HG02938 (cell line): ENCODE results near the gene STAT5B.
"Not testable (repeated sequence)": the region's sequence is repeated elsewhere in the genome, so short reads cannot be mapped to it uniquely, and the experiment has no call there.

Source experiments
- ATAC-seq: cut with Tn5 transposase; IDR thresholded peaks from one replicate; pipeline ENCODE4 v1.9.1; 2021; ENCODE audit warnings: mild to moderate bottlenecking, moderate library complexity; ENCODE audit not compliant: unreplicated experiment

Gene STAT5B

GRCh38 chr17:42271006-42271778 lies 5.0 kb downstream of the STAT5B start:
- no peak for ATAC-seq

- no peak for ATAC-seq
Measured at GRCh38 chr17:42270596-42270995, 5.6 kb downstream of the STAT5B start.

GRCh38 chr17:42270170-42270535 lies 6.0 kb downstream of the STAT5B start:
- no peak for ATAC-seq

DNA sequence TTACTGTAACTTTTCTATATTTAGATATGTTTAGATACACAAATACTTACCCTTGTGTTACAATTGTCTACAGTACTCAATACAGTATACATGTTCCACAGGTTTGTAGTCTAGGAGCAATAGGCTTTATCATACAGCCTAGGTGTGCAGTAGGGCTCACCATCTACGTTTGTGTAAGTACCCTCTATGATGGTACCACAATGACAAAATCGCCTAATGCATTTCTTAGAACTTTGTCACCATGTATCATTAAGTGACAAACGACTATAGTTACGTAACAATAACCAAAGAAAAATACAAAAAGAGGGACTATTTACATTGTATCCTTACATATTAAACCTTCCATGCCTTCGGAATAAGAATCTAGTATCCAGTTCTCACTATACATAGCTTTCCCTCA lies 8.0 kb downstream of the STAT5B start:
- ATAC-seq = no peak

- ATAC-seq = no peak
Measured at GRCh38 chr17:42266918-42267766, 9.0 kb downstream of the STAT5B start.

DNA sequence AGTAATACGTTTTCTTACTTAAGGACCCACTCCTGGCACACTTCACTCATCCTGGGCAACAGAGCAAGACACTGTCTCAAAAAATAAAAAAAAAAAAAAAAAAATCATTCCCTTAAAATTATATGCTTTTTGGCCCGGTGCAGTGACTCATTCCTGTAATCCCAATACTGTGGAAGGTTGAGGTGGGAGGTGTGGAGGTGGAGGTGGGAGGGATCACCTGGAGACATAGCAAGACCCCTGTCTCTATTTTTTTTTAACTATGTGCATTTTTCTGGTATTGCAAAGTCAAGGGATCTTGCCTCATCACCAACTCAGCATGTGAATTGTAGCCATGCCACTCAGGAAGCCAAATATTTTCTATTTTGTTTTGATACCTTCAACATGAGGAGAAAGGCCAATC lies 9.7 kb downstream of the STAT5B start:
- ATAC-seq = no peak

DNA sequence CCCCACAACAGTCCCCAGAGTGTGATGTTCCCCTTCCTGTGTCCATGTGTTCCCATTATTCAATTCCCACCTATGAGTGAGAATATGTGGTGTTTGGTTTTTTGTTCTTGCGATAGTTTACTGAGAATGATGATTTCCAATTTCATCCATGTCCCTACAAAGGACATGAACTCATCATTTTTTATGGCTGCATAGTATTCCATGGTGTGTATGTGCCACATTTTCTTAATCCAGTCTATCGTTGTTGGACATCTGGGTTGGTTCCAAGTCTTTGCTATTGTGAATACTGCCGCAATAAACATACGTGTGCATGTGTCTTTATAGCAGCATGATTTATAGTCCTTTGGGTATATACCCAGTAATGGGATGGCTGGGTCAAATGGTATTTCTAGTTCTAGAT lies 11.8 kb downstream of the STAT5B start:
- not testable (repeated sequence) for ATAC-seq

DNA sequence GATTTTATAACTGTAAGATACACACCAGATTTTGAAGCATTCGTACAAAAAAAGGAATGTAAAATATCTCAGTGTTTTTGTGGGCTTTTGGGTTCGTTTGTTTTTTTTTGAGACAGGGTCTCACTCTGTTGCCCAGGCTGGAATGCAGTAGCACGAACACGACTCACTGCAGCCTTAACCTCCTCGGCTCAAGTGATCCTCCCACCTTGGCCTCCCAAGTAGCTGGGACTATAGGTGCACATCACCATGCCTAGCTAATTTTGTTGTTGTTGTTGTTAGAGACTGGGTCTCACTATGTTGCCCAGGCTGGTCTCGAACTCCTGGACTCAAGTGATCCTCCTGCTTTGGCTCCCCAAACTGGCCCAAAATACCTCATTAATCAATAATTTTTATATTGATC lies 15.9 kb downstream of the STAT5B start:
- ATAC-seq = no peak

- no peak for ATAC-seq
Measured at GRCh38 chr17:42255445-42255844, 20.7 kb downstream of the STAT5B start.

DNA sequence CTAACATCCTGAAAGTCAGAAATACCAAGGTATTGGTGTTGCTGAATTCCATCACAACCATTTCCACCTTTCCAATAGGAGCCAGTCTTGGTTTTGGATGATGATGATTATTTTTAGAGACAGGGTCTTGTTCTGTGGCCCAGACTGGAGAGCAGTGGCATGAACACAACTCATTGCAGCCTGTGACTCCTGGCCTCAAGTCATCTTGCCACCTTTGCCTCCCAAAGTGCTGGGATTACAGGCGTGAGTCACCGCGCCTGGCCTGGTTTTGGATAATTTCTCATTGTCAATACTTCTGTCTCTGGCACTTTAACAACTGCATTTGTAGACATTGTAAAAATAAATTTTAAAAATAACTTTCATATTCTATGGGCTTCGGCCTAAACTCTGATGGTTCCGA lies 22.6 kb downstream of the STAT5B start:
- ATAC-seq = no peak

DNA sequence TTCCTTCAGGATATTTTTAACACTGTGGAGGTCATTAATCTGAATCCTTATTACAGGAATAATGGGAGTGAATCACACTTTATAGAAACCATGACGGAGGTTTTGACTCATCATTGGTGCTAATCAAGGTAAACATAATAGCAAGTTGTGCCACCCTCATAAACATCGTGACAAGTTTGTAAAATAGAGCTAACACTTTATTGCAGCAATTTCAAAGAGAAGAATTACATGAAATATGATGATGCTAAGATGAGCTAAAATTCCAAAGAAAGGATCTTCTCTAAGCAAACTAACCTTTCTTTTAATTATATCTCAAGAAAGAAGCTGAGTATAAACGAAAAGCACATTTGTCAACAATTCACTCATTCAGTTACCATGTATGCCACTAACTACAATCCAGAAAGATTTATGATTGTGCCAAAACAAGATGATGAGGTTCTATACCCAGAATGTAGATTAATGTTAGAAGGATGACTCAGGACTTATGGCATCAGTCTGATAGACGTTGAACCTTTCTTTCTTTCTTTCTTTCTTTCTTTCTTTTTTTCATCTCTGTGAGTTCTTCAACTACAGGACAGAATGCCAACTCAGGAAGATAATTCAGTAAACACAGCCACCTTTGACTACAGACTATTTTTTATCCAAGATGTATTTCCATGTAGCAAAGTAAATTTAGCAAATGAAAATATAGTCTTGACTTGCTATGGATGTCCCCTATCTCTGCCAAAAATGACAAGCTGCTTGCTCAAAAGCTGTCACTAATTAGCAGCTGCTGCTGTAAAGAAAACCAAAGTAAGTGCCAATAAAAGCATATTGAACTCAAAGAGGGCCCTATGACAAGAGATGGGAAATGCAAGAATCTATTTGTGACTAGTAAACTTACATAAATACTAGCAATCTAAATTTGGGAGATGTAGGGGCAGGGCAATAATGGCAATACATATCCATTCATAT lies 23.3 kb downstream of the STAT5B start:
- ATAC-seq = no peak

GRCh38 chr17:42251115-42251514 lies 25.1 kb downstream of the STAT5B start:
- no peak for ATAC-seq

- no peak for ATAC-seq
Measured at GRCh38 chr17:42249681-42250446, 26.3 kb downstream of the STAT5B start.

DNA sequence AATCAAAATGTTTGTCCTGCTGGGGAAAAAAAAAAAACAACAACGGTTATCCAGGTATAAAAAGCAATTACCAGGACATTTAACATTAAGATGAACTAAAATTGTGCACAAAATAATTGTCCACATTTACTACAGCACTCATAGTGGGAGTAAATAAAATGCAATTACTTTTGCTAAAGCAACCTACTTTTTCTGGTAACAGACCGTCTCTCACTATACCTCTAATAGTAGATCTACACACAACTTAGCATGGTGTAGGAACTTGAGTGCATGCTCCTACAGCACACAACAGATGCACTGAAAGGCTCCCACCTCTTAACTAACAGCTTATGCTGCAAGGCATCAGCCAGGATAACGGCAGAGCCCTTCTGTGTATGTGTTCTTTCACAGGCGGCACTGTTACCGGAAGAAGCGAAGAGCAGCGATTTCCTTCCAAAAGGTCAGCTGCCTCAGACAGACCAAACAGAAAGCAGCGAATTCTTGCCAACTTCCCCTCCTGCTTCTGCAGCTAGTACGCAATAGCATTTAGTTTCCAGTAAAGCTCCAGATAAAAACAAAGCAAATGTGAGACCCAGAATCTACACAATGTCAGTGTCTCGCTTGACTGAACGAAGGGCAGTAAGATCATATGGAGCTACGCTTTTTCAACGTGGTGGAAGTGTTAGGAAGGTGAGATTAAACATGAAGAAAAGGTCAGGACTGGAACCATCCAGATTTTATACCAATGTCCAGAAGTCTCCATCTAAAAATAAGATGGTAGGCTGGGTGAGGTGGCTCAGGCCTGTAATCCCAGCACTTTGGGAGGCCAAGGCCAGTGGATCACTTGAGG lies 27.6 kb downstream of the STAT5B start:
- peak; percentile 81 for ATAC-seq

GRCh38 chr17:42247734-42248133 lies 28.5 kb downstream of the STAT5B start:
- no peak for ATAC-seq

GRCh38 chr17:42246515-42246914 lies 29.7 kb downstream of the STAT5B start:
- no peak for ATAC-seq

DNA sequence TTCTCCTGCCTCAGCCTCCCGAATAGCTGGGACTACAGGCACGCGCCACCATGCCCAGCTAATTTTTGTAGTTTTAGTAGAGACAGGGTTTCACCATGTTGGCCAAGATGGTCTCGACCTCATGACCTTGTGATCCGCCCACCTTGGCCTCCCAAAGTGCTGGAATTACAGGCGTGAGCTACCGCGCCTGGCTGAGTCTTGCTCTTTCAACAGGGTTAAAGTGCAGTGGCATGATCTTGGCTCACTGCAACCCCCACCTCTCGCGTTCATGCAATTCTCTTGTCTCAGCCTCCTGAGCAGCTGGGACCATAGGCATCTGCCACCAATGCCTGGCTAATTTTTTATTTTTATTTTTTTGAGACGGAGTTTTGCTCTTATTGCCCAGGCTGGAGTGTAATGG lies 31.0 kb downstream of the STAT5B start:
- ATAC-seq = not testable (repeated sequence)

DNA sequence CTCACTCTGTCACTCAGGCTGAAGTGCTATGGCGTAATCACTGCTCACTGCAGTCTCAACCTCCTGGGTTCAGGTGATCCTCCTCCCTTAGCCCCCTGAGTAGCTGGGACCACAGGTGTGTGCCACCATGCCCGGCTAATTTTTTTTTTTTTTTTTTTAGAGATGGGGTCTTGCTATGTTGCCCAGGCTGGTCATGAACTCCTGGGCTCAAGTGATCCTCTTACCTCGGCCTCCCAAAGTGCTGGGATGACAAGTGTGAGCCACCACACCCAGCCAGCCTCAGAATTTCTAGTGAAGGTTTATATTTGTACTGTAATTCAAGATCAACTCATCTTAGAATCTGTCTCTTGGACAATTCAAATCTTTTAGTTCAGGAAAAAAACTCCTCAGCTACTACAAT lies 32.1 kb downstream of the STAT5B start:
- ATAC-seq = not testable (repeated sequence)

DNA sequence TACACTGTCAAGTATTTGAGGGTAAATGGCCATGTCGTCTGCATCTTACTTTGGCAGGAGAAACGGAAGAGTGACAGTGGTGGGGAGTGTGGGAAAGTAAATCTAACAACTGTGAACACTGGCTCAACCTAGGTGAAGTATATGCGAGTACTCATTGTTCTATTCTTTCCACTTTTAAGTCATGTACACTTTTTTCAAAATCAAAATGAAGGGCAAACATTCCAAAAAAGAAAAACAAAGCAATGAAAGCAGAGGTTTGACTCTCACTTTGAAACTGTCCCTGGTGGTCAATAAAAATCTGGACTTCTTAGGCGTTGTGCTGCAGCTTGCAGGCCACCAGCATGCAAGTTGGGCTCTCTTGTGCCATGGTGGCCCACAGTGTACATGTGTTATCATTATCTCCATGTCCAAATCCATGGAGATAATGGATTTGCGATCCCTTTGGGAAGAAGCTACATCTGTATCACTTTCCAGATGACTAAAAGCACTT lies 32.7 kb downstream of the STAT5B start:
- ATAC-seq = no peak
